ENCODE data around the gene FRG2C.
"Not testable (repeated sequence)": the region's sequence is repeated elsewhere in the genome, so short reads cannot be mapped to it uniquely, and the experiment has no call there.

The FRG2C gene

DNA sequence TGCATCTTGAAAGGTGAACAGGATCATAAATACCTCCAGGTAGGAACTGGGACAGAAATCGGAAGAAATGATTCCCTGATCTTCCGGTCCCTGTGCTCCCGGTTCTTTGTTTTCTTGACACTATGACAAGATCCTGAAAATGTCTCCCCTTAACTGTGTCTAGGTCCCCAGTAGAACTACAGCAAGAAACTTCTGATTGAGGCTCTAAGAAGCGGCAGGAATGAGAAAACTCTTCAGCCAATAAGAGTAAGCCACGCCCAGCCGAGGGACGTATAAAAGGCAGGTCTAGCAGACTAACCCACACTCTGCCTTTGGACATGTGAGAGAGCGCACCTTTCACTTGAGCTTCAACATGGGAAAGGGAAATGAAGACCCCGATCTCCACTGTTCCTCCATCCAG is at the start of gene FRG2C:
Gene FRG2C (plus strand): TSS at position 301 of the 400 bp plus-strand sequence. CDS start 52 bp downstream, at position 353.
- not testable (repeated sequence) for DNase-seq

DNA sequence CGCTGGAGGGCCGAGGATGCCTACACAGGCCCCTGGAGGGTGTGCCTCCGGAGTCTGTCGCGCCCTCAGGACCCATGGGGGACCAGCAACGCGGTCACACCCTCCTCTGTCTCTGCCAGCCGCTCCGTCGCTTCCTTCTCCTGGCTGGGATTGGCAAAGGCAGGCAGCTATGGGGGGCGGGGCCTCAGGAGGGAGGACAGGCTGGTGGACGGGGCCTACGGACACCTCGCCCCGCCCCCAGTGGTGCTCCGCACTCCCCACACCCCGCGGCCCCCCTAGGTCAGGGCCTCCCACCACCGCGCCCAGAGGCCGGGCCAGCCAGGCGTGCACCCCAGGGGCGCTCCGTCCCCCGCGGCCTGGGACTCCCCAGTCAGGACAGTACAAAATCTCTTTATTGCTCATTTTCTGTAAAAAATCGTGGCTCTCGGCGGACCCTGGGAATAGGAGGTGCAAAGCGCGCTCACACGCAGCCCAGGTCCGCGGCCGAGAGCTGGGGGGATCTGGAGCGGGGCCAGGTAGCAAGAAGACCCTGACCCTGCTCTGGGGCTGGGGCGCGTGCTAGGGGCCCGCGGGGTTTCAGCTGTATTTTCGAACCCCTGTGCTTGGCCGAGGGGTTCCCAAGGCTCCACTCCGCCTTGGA is 45.3 kb upstream of the FRG2C start:
- not testable (repeated sequence) for DNase-seq

DNA sequence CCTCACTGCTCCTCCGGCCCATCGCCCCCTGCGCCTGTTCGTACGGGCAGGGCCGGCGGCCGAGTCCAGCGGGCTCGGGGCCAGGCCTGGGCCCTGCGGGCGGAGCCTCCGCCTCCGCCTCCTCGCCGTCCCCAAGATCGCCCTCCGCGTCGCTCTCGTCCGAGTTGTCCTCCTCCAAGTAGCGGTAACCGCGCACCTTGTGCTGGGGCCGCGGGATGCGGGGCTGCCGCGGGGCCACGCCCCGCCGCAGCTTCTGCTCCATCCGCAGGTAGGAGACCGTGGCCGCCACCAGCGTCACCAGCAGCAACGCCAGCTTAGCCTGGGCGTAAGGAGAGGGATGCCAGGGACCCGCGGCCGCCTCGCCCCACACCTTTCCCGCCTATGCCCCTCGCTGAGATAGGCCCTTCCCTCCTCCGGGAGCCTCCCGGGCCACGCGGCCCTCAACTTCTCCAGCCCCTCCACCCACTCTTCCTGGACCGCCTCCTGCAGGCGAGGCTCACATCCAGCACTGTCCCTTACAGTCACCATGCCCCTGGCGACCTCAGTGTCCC is 44.6 kb upstream of the FRG2C start:
- DNase-seq, result not testable (repeated sequence)

DNA sequence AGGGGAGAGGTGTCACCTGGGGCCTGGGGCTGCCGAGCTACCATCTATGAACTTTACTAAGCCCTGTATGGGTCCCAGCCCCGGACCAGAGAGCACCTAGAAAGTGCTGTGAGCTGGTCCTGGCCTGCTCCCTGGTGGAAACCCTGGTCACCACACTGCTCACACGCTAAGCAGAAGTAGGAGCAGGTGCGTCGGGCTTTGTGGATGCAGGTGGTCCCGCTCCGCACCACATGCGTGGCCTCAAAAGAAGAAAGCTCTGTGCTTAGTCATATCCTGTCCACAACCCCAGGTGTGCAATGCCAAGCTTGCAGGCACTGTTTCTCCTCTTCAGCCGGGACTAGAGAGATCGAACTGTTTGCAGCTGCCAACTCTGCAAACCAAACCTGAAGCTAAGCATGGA is 42.4 kb upstream of the FRG2C start:
- DNase-seq, result not testable (repeated sequence)

DNA sequence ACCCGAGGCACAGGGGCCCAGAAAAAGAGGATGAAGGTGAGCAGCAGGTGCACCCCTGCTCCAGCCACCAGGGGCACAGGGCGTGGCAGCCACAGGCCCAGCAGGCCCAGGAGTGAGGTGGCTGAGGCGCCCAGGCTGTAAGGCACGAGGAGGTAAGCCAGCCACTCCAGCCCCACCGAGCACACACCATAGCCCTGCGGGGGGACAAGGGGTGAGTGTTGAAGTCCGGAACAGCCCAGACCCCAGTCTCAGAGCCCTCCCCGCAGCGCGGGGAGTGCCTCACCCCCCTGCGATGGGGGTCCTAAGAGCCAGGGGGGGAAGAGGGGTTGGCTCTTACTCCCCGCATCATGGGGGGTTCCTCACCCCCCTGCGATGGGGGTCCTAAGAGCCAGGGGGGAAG is 40.5 kb upstream of the FRG2C start:
- DNase-seq, result not testable (repeated sequence)

- not testable (repeated sequence) for DNase-seq
Observed at GRCh38 chr3:75630887-75631535, 33.1 kb upstream of the FRG2C start.

DNA sequence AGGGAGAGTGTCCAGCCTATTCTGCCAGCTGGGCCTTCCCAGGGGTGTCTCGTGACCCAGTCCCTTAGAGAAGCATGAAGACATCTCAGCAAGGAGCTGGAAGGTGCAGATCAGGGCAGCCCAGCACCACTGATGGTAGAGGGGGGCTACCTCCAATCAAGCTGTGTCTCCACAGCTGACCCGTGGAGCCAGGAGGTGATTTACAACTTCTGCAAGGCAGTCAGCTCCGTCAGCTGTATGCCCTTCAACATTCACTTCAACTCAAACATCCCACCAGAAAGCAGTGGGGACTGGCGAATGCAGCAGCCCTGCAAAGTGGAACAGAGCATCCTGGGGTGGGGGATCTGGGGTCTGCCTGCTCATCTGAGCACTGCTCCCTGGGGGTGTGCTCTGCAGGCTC is 32.6 kb upstream of the FRG2C start:
- DNase-seq, result no peak

GRCh38 chr3:75638947-75639346 is 25.2 kb upstream of the FRG2C start:
- DNase-seq, result not testable (repeated sequence)

DNA sequence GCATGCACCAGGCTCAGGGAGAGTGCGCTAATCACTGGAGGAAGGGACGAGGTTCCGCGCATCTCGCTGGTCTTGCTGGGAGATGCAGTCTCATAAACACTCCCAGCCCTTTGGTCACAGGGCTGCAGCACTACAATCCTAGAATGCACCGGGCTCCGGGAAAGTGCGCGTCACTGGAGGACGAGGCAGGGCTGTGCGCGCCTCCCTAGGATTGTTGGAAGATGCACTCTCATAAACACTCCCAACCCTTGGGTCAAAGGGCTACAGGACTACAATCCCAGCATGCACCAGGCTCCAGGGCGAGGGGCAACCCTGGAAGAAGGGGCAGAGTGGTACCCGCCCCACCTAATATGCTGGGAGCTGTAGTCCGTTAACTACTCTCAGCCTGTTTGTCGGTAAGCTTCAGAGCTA is 23.0 kb upstream of the FRG2C start:
- not testable (repeated sequence) for DNase-seq

DNA sequence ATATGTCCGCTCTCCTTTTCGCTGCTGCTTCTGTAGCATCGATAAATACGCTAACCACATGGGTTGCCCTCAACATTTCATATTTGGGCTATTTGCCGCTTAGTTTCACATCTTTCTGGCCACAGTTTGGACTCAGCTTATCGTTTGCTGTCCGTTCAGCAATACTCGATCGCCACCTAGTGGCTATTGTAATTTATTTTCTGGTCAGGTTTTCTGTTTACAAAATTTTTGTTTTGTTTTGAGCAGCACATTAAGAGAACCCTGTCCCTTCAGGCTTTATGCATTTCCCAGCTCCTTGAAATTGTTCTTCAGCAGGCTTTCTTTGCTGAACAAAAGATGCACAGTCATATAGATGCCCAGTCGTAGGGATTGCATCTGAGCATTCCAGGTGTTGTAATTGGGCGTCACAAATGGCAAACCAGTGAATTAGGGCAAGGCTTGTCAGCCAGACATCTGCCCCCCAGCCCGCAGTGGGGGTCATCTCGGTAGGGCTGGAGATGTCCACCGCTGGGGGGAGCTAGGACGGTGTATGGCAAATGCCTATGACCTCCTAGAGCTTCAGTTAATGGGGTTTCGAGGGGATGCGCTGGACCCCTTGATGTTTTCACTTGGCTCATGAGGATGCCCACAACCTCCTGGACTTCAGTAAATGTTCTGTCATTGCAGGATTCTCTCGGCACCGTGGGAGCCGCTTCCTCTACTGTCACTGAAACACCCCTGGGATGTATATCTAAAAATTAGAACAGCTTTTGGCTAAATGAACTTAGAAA is 20.9 kb upstream of the FRG2C start:
- not testable (repeated sequence) for DNase-seq

- not testable (repeated sequence) for DNase-seq
Observed at GRCh38 chr3:75645548-75645947, 18.6 kb upstream of the FRG2C start.

- DNase-seq, result no peak
Observed at GRCh38 chr3:75650191-75650590, 13.9 kb upstream of the FRG2C start.

DNA sequence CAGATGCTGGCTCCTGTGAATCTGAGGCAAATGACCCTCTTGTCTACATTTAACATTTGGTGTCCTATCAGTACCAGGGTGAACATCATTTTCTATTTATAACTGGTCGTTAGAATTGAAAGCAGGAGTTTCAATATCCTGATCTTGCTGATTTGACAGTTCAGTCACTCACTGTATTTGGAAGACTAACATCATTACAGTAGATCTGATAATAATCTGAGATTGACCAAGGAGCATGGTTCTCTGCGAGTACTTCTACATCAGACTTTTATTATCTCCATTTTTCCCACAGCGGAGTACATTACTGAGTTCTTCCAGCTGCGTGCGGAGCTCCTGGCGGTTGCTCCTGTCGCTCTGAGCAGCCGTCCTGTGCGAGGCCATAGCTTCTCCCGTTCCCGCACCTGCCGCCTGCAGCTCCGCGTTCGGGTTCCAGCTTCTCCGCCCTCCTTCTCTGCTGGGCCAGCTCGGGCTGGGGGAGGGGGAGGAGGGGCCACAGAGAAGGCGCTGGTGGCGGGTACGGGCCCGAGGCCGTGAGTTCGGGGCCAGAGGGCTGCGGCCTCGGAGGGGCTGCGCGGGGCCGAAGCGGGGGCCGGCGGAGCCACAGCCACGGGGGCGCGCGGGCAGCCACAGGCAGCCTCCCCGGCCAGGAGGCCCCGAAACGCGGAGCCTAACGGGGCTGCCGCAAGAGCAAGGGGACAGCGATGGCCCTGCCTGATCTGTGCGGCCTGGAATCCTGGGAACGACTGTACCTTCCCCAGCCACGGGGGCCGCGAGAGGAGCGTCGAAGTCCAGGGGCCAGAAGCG is 8.8 kb upstream of the FRG2C start:
- not testable (repeated sequence) for DNase-seq

DNA sequence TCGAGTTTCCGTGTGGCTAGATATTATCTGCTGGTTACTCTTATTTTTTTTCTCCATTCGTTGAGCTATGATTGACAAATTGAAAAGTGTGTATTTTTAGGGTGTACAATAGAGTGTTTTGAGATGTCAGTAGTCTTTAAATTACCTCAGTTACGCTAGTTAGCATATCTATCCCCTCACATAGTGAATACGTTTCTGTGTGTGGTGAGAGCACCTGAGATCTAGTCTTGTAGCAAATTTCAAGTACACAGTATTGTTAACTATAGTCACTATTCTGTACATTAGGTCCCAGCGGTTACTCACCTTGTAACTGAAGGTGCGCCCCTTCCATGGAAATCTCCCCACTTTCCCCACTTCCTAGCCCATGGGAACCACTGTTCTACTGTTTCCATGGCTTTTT is 8.2 kb upstream of the FRG2C start:
- DNase-seq, result not testable (repeated sequence)

DNA sequence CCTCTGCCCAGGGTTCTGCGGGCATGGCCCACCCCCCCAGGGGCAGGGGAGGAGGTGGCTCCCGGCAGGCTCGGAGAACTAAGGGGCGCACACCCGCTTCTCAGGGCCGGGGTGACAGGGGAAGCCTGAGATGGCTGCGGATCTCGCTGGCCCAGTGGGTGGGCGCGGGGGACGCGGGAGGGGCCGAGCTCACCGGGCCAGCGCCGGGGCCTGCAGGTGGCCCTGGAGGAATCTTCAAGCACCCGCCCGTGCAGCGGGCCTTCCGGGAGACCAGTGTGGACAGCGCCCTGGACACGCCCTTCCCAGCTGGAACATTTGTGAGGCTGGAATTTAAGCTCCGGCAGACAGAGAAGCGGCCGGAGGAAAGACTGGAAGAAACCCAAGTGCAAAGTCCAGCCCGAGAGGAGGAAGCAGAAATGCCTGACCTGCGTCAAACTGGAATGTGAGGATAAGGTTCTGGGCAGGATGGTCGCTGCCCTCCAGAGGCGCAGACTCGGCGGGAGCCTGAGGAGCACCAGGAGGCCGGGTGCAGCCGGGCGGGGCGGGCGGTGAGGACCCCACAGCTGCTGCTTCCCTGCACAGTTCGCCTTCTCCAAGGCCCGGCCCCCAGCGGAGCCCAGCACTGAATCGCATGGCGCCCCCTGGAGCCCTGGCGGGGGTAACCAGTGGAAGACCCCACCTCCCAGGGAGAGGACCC is 5.6 kb upstream of the FRG2C start:
- DNase-seq, result not testable (repeated sequence)

- DNase-seq, result not testable (repeated sequence)
Observed at GRCh38 chr3:75659108-75659433, 5.1 kb upstream of the FRG2C start.

DNA sequence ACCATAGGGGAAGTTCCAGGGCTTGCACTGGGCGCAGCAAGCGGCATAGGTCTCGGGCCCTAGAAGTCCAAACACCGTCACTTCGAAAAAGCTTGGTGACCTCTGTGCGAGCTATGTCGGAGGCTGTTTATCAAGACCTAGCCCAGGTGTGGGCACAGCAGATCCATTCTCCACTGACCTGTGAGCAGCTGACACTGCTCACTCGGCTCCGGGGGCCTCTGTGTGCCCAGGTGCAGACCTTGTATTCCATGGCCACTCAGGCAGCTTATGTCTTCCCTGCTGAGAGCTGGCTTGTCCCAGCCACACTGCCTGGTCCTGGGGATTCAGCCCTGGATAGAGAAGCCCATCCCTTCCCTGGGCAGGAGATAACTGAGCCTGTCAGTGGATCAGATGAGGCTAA is 1.5 kb downstream of the FRG2C start:
- not testable (repeated sequence) for DNase-seq

- DNase-seq, result not testable (repeated sequence)
Observed at GRCh38 chr3:75667757-75668701, 3.9 kb downstream of the FRG2C start.

DNA sequence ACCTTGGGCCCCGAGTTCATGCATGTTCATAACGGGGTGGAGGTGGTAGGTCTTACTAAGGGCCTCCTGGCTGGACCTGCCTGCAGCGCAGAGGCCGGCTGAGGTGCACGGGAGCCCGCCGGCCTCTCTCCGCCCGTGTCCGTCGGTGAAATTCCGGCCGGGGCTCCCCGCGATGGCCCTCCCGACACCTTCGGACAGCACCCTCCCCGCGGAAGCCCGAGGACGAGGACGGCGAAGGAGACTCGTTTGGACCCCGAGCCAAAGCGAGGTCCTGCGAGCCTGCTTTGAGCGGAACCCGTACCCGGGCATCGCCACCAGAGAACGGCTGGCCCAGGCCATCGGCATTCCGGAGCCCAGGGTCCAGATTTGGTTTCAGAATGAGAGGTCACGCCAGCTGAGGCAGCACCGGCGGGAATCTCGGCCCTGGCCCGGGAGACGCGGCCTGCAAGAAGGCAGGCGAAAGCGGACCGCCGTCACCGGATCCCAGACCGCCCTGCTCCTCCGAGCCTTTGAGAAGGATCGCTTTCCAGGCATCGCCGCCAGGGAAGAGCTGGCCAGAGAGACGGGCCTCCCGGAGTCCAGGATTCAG is 4.7 kb downstream of the FRG2C start:
- DNase-seq, result not testable (repeated sequence)
